LNCAP (cell line): ENCODE data around the gene CD22.

ENCODE experiments used
- CTCF ChIP-seq: fragments of 450-650 bp; IDR thresholded peaks from 2 replicates; pipeline ENCODE4 v1.5.1; 2017; ENCODE audit warnings: mild to moderate bottlenecking

Gene CD22

GRCh38 chr19:35341006-35341405, 12.0 kb downstream of the CD22 start:
- TF ChIP-seq CTCF = no peak

- TF ChIP-seq CTCF = no peak
Measured at GRCh38 chr19:35341565-35342225, 12.7 kb downstream of the CD22 start.

GRCh38 chr19:35342430-35342829, 13.4 kb downstream of the CD22 start:
- no peak for TF ChIP-seq CTCF

- TF ChIP-seq CTCF = no peak
Measured at GRCh38 chr19:35344511-35345031, 15.6 kb downstream of the CD22 start.

GRCh38 chr19:35345671-35346111, 16.7 kb downstream of the CD22 start:
- no peak for TF ChIP-seq CTCF

GRCh38 chr19:35346193-35347052, 17.4 kb downstream of the CD22 start:
- no peak for TF ChIP-seq CTCF

GRCh38 chr19:35347171-35347929, 18.4 kb downstream of the CD22 start, which contains the start of gene FFAR1:
Gene FFAR1 (plus strand): TSS chr19:35347902. CDS start chr19:35351552, 3,650 bp downstream.
- TF ChIP-seq CTCF = no peak
